Fibroblast of gingiva (primary cell): ENCODE results near the gene CARD16.
"Not testable (repeated sequence)": the region's sequence is repeated elsewhere in the genome, so short reads cannot be mapped to it uniquely, and the experiment has no call there.

ENCODE experiments used
- DNase-seq: peaks from one replicate; pipeline ENCODE4 v3.0.0-alpha.2; 2011; ENCODE audit warnings: low read depth

CARD16 gene

DNA sequence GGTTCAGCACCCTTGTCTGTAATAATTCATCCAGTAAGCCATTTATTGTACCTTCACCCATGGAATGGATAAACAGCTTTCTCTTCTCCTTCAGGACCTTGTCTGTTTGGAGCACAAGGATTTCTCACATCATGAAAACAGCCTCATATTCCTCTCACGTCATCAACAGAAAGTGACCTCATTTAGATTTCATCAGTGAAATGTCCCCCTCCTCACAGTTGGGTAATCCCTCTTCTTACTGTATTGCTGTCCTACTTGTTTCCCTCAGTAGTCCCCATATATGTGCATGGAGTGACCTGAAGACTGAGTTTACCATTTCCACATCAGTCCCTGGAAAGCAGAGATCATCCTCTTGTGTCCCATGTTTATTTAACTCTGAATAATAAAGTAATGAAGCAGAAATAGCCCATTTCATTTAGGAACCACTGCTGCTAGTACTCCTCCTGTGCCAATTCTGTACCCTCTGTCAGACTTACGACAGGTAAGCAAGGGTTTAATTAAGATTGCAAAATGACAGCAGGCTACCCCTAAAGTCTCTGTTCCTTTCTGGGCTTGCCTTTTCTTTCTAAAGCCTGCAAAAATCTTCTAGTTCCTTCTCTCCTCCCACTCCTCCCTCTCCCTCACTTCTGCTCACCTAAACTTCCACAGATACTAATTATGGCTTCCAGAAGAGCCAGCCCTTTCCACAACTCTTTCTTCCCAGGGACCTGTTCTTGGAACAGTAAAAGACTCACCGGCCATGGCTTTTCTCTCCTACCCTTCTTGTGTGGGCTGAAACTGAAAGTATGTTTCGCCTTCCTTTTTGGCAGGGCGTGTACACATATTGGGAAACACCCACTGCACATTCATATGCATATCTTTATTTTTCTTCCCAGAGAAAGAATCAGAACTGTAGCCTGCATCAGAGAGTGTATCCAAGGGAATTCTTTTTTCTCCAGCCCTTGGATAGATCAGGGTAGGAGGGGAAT, at the start of gene CARD16:
CARD16 (minus strand) TSS at position 779 of the 968 bp plus-strand sequence; CDS start at position 741, 38 bp downstream.
- DNase-seq, result peak; percentile 58

DNA sequence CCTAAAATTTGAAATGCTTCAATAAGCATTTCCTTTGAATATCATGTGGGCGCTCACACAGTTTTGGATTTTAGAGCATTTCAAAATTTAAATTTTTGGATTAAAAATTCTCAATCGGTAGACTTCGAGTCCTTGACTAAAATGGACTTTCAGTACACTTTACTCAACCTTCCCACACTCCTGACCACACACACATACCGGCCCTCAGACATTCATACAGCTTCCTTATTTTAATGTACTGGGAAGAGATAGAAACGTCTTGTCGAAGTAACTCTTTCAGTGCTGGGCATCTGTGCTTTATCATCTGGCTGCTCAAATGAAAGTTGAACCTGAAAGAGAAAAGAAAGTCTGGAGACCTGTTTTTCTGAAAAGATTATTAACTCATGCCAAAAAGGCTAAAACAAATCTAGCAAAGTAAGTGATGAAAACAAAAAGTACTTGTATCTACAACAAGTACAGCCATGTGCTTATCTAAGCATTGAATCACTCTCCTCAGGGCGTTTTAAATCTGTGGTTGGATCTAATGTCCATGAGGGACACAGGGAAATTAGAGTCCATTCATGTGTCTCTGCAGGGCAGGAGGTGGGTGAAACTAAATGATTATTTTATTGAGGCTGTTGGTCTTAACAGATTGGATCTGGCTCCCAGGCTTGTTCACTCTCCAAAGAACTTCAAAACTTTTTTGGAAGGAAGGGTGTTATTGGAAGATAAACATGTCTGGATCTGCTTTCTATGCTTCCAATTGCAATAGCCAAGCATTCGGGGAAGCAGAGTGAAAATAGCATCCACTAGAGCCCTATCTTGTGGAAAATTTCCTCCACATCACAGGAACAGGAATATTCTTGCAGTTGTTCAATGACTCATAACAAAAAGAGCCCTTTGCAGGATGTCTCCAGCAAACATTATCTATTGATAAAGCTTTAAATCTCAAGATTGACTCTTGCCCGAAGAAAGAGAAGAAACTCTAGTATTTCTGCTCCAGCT, 47.4 kb upstream of the CARD16 start:
- no peak for DNase-seq

GRCh38 chr11:105081412-105082150, 36.4 kb upstream of the CARD16 start:
- DNase-seq, result no peak

GRCh38 chr11:105080171-105080906, 35.2 kb upstream of the CARD16 start:
- DNase-seq, result peak; percentile 21

DNA sequence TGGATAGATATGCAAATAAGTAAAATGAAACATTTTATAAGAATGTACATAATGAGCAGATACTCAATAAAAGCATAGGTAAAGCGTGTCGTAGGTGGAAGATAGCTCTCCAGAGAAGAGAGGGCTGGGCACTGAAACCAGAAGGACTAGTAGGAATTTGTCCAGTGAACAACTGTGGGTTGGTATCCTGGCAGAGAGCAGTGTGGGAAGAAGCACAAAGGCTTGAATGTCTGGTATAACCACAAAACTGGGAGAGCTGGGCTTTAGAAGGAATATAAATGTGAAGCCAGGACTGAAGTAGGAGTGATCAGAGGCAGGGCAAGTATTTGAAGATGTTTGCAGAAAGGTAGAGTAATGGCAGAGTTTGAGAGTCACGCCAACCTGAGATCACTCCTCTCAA, 33.1 kb upstream of the CARD16 start:
- DNase-seq, result no peak

- not testable (repeated sequence) for DNase-seq
Observed at GRCh38 chr11:105077141-105077790, 32.1 kb upstream of the CARD16 start.

GRCh38 chr11:105074166-105074530, 29.0 kb upstream of the CARD16 start:
- DNase-seq, result no peak

GRCh38 chr11:105073456-105074165, 28.5 kb upstream of the CARD16 start:
- DNase-seq, result no peak

DNA sequence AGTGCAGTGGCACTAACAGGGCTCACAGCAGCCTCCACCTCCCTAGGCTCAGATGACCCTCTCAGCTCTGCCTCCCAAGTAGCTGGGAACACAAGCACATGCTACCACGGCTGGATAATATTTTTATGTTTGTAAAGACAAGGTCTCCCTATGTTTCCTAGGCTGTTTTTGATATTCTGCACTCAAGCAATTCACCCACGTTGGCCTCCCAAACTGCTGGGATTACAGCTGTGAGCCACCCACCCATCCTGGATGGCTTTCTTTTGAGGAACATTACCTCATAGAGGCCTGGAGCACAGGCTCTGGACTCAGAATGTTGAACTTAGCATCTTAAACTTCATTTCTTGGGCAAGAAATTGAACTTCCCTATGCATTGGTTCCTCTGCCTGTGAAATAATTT, 26.9 kb upstream of the CARD16 start:
- not testable (repeated sequence) for DNase-seq

- no peak for DNase-seq
Observed at GRCh38 chr11:105071089-105071732, 26.1 kb upstream of the CARD16 start.

GRCh38 chr11:105070306-105070705, 25.2 kb upstream of the CARD16 start:
- DNase-seq, result no peak

GRCh38 chr11:105069749-105070148, 24.6 kb upstream of the CARD16 start:
- not testable (repeated sequence) for DNase-seq

DNA sequence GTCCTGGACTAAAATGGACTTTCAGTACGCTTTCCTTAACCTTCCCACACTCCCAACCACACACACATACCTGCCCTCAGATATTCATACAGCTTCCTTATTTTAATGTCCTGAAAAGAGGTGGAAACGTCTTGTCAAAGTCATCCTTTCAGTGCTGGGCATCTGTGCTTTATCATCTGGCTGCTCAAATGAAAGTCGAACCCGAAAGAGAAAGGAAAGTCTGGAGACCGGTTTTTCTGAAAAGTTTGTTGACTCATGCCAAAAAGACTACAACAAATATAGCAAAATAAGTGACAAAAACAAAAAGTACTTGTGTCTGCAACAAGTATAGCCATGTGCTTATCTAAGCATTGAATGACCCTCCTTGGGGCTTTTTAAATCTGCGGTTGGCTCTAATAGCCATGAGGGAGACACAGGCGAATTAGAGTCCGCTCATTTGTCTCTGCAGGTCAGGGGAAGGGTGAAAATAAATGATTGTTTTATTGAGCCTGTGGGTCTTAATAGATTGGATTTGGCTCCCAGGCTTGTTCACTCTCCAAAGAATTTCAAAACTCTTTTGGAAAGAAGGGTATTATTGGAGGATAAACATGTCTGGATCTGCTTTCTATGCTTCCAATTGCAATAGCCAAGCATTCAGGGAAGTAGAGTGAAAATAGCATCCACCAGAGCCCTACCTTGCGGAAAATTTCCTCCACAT, 18.3 kb upstream of the CARD16 start:
- DNase-seq, result not testable (repeated sequence)

DNA sequence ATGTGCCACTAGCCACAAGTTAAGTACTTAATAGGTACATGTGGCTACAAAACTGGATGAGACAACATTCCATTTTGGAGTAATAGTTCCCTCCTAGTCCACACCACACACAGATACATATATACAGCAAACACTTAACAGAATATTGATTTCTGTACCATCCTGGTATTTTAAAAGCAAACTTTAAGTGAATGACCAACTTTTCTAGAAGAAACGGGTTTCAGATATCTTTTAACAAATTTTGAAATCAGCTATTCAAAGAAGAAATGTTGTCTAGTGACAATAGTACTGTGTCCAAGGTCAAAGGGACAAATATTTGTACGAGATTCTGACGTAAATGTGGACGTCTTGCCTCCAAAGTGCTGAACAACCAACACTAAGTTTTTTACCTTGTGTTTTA, 12.3 kb upstream of the CARD16 start:
- DNase-seq, result no peak

DNA sequence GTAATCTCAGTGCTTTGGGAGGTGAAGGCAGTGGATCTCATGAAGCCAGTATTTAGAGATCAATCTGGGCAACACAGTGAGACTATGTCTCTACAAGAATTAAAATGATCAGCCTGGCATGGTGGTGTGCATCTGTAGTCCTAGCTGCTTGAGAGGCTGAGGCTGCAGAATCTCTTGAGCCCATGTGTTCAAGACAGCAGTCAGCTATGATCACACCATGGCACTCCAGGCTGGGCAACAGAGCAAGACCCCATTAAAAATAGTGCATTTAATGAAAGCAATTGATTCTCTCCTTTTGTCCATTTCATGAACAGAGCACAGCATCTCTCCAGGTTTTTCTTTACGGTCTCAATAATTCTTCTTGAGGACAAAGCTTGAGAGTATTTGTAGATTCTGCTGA, 11.3 kb upstream of the CARD16 start:
- DNase-seq, result no peak

- DNase-seq, result no peak
Observed at GRCh38 chr11:105054723-105055493, 9.8 kb upstream of the CARD16 start.

DNA sequence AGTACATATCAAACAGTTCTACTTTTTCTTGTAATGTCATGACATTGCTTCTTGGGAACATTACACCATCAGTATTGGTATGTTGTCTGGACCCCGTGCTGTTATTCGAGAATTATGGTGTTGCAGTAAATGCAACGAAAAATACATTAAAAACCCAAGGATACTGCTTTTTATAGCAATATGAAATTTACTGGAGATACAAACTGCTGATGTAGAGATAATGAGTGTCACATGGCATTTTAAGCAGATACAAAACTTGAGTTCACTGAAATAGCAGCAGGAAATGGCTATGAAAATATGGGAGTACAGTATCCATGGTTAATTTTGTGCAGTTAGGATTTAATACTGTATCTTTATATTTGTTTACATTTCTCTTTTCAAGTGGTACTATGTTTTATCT, 7.4 kb upstream of the CARD16 start:
- DNase-seq, result no peak

GRCh38 chr11:105051559-105051958, 6.4 kb upstream of the CARD16 start:
- no peak for DNase-seq
